H1 (cell line): ENCODE measurements around the gene GLO1. TPM values are rescaled to one million over a fixed set of nuclear protein-coding genes. Genes with fewer than 3 reads are reported as not detected.

Source experiments
- CTCF ChIA-PET: fragments of 300-600 bp; sonication (Branson Sonifier 250); formaldehyde crosslinking; loops from one replicate; lab custom pipeline; 2021; ENCODE audit not compliant: partially characterized antibody; lab: Charles Lee
- POLR2A ChIA-PET: fragments of 300-600 bp; sonication (Branson Sonifier 250); formaldehyde crosslinking; loops from one replicate; lab custom pipeline; 2021; ENCODE audit warnings: inconsistent platforms; ENCODE audit not compliant: partially characterized antibody; lab: Charles Lee
- DNase-seq, 2 experiments: peaks; one replicate each; pipeline versions ENCODE4 v3.0.0 to v3.0.0-alpha.2; 2010 to 2022; ENCODE audit warnings: low spot score in 2 of 2, low read depth in 1 of 2, mixed read lengths in 1 of 2
- FAIRE-seq: peaks from 2 replicates; lab custom pipeline; 2011; peaks lifted over from hg19 to GRCh38; lab: Jason Lieb, UNC
- H2AFZ ChIP-seq: 2 replicates; pipeline ENCODE4 v1.8.1; 2012; ENCODE audit warnings: low read length, inconsistent platforms
- H2AK5ac ChIP-seq: 2 replicates; pipeline ENCODE4 v1.6.1; 2013; ENCODE audit warnings: low read depth, low read length
- H2BK120ac ChIP-seq: replicated peaks from 2 replicates; pipeline ENCODE3; 2013; ENCODE audit warnings: low read depth, low read length, inconsistent platforms
- H2BK12ac ChIP-seq: 2 replicates; pipeline ENCODE4 v1.6.1; 2013; ENCODE audit warnings: low read depth, low read length
- H2BK15ac ChIP-seq: 2 replicates; pipeline ENCODE4 v1.6.1; 2013; ENCODE audit warnings: low read length
- H2BK20ac ChIP-seq: 2 replicates; pipeline ENCODE4 v1.6.1; 2013; ENCODE audit warnings: low read length
- H2BK5ac ChIP-seq: 2 replicates; pipeline ENCODE4 v1.6.1; 2013; ENCODE audit warnings: low read depth, low read length
- H3K14ac ChIP-seq: 2 replicates; pipeline ENCODE4 v1.6.1; 2013; ENCODE audit warnings: inconsistent platforms; ENCODE audit not compliant: insufficient read length
- H3K18ac ChIP-seq: 2 replicates; pipeline ENCODE4 v1.6.1; 2013; ENCODE audit warnings: low read length; ENCODE audit errors: extremely low read depth
- H3K23ac ChIP-seq: 2 replicates; pipeline ENCODE4 v1.6.1; 2013; ENCODE audit warnings: inconsistent platforms; ENCODE audit not compliant: insufficient read length
- H3K23me2 ChIP-seq: 2 replicates; pipeline ENCODE4 v1.6.1; 2013; ENCODE audit warnings: low read depth, low read length
- H3K27ac ChIP-seq: 2 replicates; pipeline ENCODE4 v1.6.1; 2011; ENCODE audit warnings: low read depth, low read length, inconsistent platforms
- H3K27me3 ChIP-seq, 4 experiments: replicated peaks in 1 of 4; 1 replicate in 1 of 4; 2 replicates in 3 of 4; pipeline versions ENCODE4 v1.6.1 to v1.8.1; 2011 to 2013; ENCODE audit warnings: low read length in 3 of 4, mild to moderate bottlenecking in 3 of 4, inconsistent platforms in 2 of 4, mixed read lengths in 2 of 4, moderate library complexity in 1 of 4; ENCODE audit not compliant: control insufficient read depth in 3 of 4, insufficient read depth in 3 of 4; ENCODE audit errors: extremely low read depth in 1 of 4
- H3K36me3 ChIP-seq, 4 experiments: 2 replicates each; pipeline versions ENCODE4 v1.6.1 to v1.8.1; 2011 to 2013; ENCODE audit warnings: mild to moderate bottlenecking in 4 of 4, low read length in 3 of 4, moderate library complexity in 2 of 4, control low read depth in 1 of 4, inconsistent platforms in 1 of 4; ENCODE audit not compliant: insufficient read depth in 4 of 4, control insufficient read depth in 2 of 4
- H3K4ac ChIP-seq: replicated peaks from 2 replicates; pipeline ENCODE3; 2013; ENCODE audit warnings: low read length, low read depth, mixed read lengths, inconsistent platforms; ENCODE audit not compliant: insufficient read length
- H3K4me1 ChIP-seq, 4 experiments: replicated peaks in 1 of 4; 1 replicate in 1 of 4; 2 replicates in 3 of 4; pipeline versions ENCODE4 v1.6.1 to v1.8.1; 2011 to 2013; ENCODE audit warnings: low read length in 3 of 4, inconsistent platforms in 2 of 4, mixed read lengths in 1 of 4; ENCODE audit not compliant: insufficient read depth in 4 of 4, control insufficient read depth in 3 of 4
- H3K4me2 ChIP-seq, 2 experiments: 2 replicates each; pipeline versions ENCODE4 v1.6.1 to v1.8.1; 2011 to 2013; ENCODE audit warnings: low read depth in 2 of 2, low read length in 2 of 2, control low read depth in 1 of 2, inconsistent platforms in 1 of 2, mild to moderate bottlenecking in 1 of 2; ENCODE audit not compliant: insufficient read depth in 1 of 2
- H3K4me3 ChIP-seq, 4 experiments: fragments of 200-600, 300-600 bp in 1 of 4; sonication (generic), shearing (Covaris generic), sonication (Bioruptor Twin) in 1 of 4; 2 replicates each; pipeline versions ENCODE4 v1.5.1 to v1.8.1; 2011 to 2016; ENCODE audit warnings: low read length in 4 of 4, low read depth in 3 of 4, control low read depth in 2 of 4, inconsistent platforms in 2 of 4, mild to moderate bottlenecking in 2 of 4, mixed read lengths in 1 of 4, moderate library complexity in 1 of 4; ENCODE audit not compliant: insufficient read depth in 2 of 4; ENCODE audit errors: extremely low read depth in 1 of 4
- H3K56ac ChIP-seq: replicated peaks from 2 replicates; pipeline ENCODE3; 2013; ENCODE audit warnings: low read depth, mild to moderate bottlenecking, mixed read lengths, low read length, inconsistent platforms; ENCODE audit not compliant: insufficient read length
- H3K79me1 ChIP-seq: 2 replicates; pipeline ENCODE4 v1.6.1; 2013; ENCODE audit warnings: low read depth, low read length, control low read depth
- H3K79me2 ChIP-seq, 2 experiments: 2 replicates each; pipeline versions ENCODE4 v1.6.1 to v1.8.1; 2012 to 2013; ENCODE audit warnings: low read length in 2 of 2, mild to moderate bottlenecking in 2 of 2, inconsistent platforms in 1 of 2; ENCODE audit not compliant: insufficient read depth in 2 of 2, control insufficient read depth in 1 of 2
- H3K9ac ChIP-seq, 4 experiments: replicated peaks in 1 of 4; 1 replicate in 1 of 4; 2 replicates in 3 of 4; pipeline versions ENCODE4 v1.6.1 to v1.8.1; 2011 to 2013; ENCODE audit warnings: low read depth in 3 of 4, low read length in 3 of 4, control low read depth in 2 of 4, mild to moderate bottlenecking in 2 of 4, moderate library complexity in 2 of 4, inconsistent platforms in 1 of 4; ENCODE audit errors: extremely low read depth in 1 of 4
- H3K9me3 ChIP-seq, 2 experiments: 2 replicates each; pipeline versions ENCODE4 v1.6.1 to v1.8.1; 2012 to 2013; ENCODE audit warnings: mild to moderate bottlenecking in 2 of 2, moderate library complexity in 2 of 2, control low read depth in 1 of 2, inconsistent platforms in 1 of 2, low read depth in 1 of 2, low read length in 1 of 2, mixed read lengths in 1 of 2; ENCODE audit not compliant: insufficient read depth in 2 of 2
- H4K20me1 ChIP-seq, 2 experiments: replicated peaks in 1 of 2; 2 replicates each; pipeline versions ENCODE3 to v1.8.1; 2011 to 2013; ENCODE audit warnings: inconsistent platforms in 2 of 2, low read length in 2 of 2, mild to moderate bottlenecking in 1 of 2; ENCODE audit not compliant: insufficient read depth in 2 of 2, control insufficient read depth in 1 of 2
- H4K5ac ChIP-seq: 2 replicates; pipeline ENCODE4 v1.6.1; 2013; ENCODE audit warnings: low read length, low read depth, mixed read lengths, inconsistent platforms; ENCODE audit not compliant: insufficient read length
- H4K8ac ChIP-seq: 2 replicates; pipeline ENCODE4 v1.8.0; 2013; ENCODE audit warnings: mild to moderate bottlenecking, moderate library complexity, low read length, inconsistent platforms; ENCODE audit not compliant: insufficient read depth; ENCODE audit errors: extremely low read depth
- H4K91ac ChIP-seq: replicated peaks from 2 replicates; pipeline ENCODE3; 2013; ENCODE audit warnings: low read length, mixed read lengths, inconsistent platforms; ENCODE audit not compliant: insufficient read length
- ATF3 ChIP-seq: IDR thresholded peaks from 2 replicates; pipeline ENCODE4 v1.6.1; 2011; ENCODE audit warnings: low read depth, mild to moderate bottlenecking, low read length; ENCODE audit not compliant: insufficient read depth
- CBX8 ChIP-seq: fragments of 300-800, 300-1000 bp; sonication (generic); IDR thresholded peaks from 2 replicates; pipeline ENCODE4 v1.7.1; 2016; ENCODE audit warnings: low read depth, low read length, borderline replicate concordance
- CEBPB ChIP-seq: IDR thresholded peaks from 2 replicates; pipeline ENCODE4 v1.6.1; 2012; ENCODE audit warnings: low read depth, low read length
- CTCF ChIP-seq, 3 experiments: IDR thresholded peaks; 1 replicate in 2 of 3; 2 replicates in 1 of 3; pipeline versions ENCODE4 v1.5.1 to v1.6.1; 2011; ENCODE audit warnings: low read length in 3 of 3, mild to moderate bottlenecking in 3 of 3, inconsistent platforms in 2 of 3, low read depth in 1 of 3, moderate library complexity in 1 of 3; ENCODE audit not compliant: insufficient read depth in 1 of 3; ENCODE audit errors: control extremely low read depth in 1 of 3
- KDM5A ChIP-seq: fragments of 200-600 bp; IDR thresholded peaks from 2 replicates; pipeline ENCODE4 v1.7.1; 2012; ENCODE audit warnings: mild to moderate bottlenecking, low read length, inconsistent platforms, mixed read lengths
- NRF1 ChIP-seq: IDR thresholded peaks from 2 replicates; pipeline ENCODE4 v1.6.1; 2011; ENCODE audit warnings: mild to moderate bottlenecking, low read depth, low read length, improper control_type of control experiment
- SUZ12 ChIP-seq: fragments of 200-600 bp; sonication (generic); IDR thresholded peaks from 2 replicates; pipeline ENCODE4 v1.6.1; 2012; ENCODE audit warnings: mild to moderate bottlenecking, inconsistent platforms, low read length, moderate library complexity, mixed read lengths
- WGBS, 2 experiments: shearing (Covaris generic) in 1 of 2; methylation state at CpG; one replicate each; pipeline versions ENCODE4 v1.1.6 to v1.1.7; 2013 to 2015; ENCODE audit warnings: low lambda C conversion rate in 2 of 2, mixed read lengths in 2 of 2, inconsistent platforms in 1 of 2, low coverage in 1 of 2, missing lambda C conversion rate in 1 of 2; ENCODE audit not compliant: insufficient replicate concordance in 2 of 2, insufficient coverage in 1 of 2, insufficient read length in 1 of 2; ENCODE audit errors: extremely low coverage in 1 of 2, missing lambda C conversion rate in 1 of 2; 5-methylcytosine and 5-hydroxymethylcytosine counted together
- polyA plus RNA-seq, 7 experiments: library from polyadenylated mRNA; depleted of rRNA in 3 of 7; stranded (reverse) in 5 of 7; unstranded in 2 of 7; fragments of >200 nt in 5 of 7; fragments of 200-250 nt in 2 of 7; gene quantifications; 1 replicate in 5 of 7; 2 replicates in 1 of 7; 4 replicates in 1 of 7; pipeline versions ENCODE4 v1.2.1 to v1.2.3, GENCODE V29; 2011 to 2013; ENCODE audit warnings: missing spikeins in 2 of 7, mixed read lengths in 2 of 7
- total RNA-seq: library from RNA; stranded (reverse); fragmentation: NEBNext Ultra II Directional; extraction: Animal tissue kit (Norgen Biotek cat#: 25700); gene quantifications from 2 replicates; pipeline ENCODE4 v1.2.1, GENCODE V29; 2021

The GLO1 gene
- total and polyA plus RNA-seq, 2 of the 8 experiments (the other 6 are each of a cell fraction or from before 2014, with no cell fraction given) = 104 to 170 TPM

GRCh38 chr6:38739532-38739931 lies 36.6 kb upstream of the GLO1 start:
- Histone ChIP-seq H3K18ac (no peak overlapping the region), H2BK15ac (no peak overlapping the region), H3K79me1 (no peaks in the 10 kb centered on the region), H3K27ac (no peak overlapping the region), H3K9me3 (peaks cover 0 to 2% of the 10 kb centered on the region in 2 experiments; a peak in 1 of 4 replicates), H3K36me3 (no peaks in the 10 kb centered on the region), H2BK5ac (no peak overlapping the region), H3K4me1 (no peaks in the 10 kb centered on the region), H2BK12ac (no peak overlapping the region), H3K14ac (no peak overlapping the region), H3K4me2 (no peak overlapping the region), H4K8ac (no peak overlapping the region), H3K4me3 (no peak overlapping the region), H3K4ac (no peak overlapping the region), H3K23me2 (no peaks in the 10 kb centered on the region), H3K23ac (no peak overlapping the region), H2BK20ac (no peak overlapping the region), H3K27me3 (no peaks in the 10 kb centered on the region), H3K79me2 (no peaks in the 10 kb centered on the region), H2AFZ (no peak overlapping the region), H2BK120ac (no peak overlapping the region), H3K56ac (no peak overlapping the region), H2AK5ac (no peak overlapping the region), H4K91ac (no peak overlapping the region), H4K20me1 (no peaks in the 10 kb centered on the region), H3K9ac (no peak overlapping the region), H4K5ac (no peak overlapping the region)
- CTCF ChIA-PET = interaction anchor here (0.6 to 1.3 kb wide), 3 partner anchors 22 to 543 kb away, joined by 3 read pairs; no protein-coding TSS in a partner anchor
- WGBS, 2 experiments = 62% methylated on average over 5 of the region's 5 CpGs; no CpG with 5 or more reads in 1 of the 2 experiments
- no peak for FAIRE-seq
- TF ChIP-seq KDM5A (no peak), ATF3 (no peak), NRF1 (no peak), CBX8 (no peak), SUZ12 (no peak), CEBPB (no peak), CTCF (IDR thresholded peaks at IDR 0.05; ENCODE audit: control extremely low read depth in 1 of 3, insufficient read depth in 1 of 3, low read depth in 1 of 3, low read length in 3 of 3) (peak in 1 of 3 experiments; percentile 11; a peak in 1 of 4 replicates)
- POLR2A ChIA-PET = no interaction called here
- no peak for DNase-seq
